Inferior parietal cortex (tissue), 1 donor: Measurements from ENCODE around the gene MSLN.

ENCODE experiments used
- DNase-seq: peaks from one replicate; pipeline ENCODE4 v3.0.0-alpha.2; 2016; ENCODE audit errors: extremely low spot score

The MSLN gene

GRCh38 chr16:722835-723633 is 37.5 kb upstream of the MSLN start:
- no peak for DNase-seq

GRCh38 chr16:723695-724094 is 36.8 kb upstream of the MSLN start:
- no peak for DNase-seq

DNA sequence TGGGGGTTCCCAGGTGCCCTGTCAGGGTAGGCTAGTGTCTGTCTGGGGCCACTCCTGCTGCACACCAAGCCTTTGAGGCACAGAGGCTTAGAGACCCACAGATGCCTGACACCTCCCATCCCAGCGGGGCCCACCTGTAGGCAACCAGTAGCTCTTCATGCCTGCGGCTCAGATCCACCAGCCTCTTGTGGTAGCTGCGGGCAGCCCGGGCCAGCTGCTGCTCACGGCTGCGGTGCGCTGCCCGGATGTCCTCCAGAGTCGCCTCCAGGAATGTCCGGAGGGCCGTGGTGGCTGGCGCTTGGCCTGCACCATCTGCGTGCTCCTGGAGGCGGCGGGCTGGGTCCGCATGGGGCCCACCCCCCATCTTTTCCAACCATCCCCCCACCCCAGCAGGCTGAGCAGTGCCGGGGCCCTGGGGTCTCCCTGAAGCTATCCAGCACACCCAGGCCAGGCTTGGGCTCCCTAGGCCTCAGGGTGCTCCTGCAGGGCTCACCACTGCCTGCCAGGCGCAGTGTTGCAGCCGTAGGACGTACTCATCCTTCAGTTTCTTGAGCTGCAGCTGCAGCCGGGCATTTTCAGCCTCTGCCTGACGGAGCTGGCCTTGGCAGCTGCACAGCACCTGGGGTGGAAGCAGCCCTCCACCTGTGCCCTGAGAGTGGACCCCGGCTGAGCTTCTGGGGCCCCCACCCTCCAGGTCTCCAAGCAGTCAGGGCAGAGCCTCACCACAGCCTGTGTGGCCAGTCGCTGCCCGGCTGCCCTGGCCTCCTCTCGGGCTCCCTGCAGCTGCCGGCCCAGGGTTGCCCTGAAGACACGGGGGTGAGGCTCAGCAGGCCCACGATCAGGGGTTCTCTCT is 36.1 kb upstream of the MSLN start:
- DNase-seq: no peak

GRCh38 chr16:725041-725376 is 35.5 kb upstream of the MSLN start:
- peak; percentile 0 for DNase-seq

- DNase-seq: peak; percentile 2
Measured at GRCh38 chr16:725463-726187, 34.9 kb upstream of the MSLN start.

GRCh38 chr16:726188-726437 is 34.4 kb upstream of the MSLN start:
- DNase-seq: no peak

DNA sequence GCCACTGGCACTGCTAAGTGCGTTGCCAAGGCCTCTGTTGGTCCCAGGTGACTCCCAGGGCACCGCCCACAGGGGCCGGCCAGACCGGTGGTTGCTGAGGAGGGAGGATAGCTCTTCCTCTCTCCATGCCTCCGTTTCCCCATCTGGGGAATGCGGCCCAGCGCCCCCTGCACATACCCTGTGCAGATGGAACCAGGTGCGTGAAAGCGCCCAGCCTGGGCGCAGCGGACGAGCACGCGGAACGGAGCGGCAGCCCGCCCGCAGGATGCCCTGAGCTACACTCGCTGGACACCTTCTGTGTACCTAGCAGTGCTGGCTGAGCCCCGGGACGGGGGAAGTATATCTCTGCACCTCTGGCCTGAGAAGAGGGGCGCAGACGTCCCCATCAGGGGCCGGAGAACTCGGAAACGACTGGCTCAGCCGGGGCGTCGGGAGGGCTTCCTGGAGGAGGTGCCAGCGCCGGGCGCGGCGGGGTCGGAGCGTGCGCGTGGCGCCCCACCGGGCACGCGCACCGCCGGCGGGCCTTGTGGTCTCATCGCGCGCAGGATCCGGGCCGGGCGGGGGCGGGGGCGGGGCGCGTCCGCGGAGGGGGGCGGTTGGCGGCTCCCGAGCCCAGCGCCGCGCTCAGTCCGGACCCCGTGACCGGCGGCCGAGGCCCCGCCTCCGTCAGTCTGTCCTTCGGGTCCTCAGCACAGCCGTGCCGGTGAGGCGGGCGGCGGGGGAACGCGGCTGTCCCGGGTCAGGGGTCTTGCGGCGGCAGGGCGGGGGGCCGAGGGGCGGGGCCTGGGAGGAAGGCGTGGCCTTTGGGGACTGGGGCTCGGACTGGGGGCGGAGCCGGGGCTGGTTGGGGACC is 33.9 kb upstream of the MSLN start, which contains the start of the genes CCDC78 and HAGHL:
Gene CCDC78 (minus strand): TSS at position 6 of the 853 bp plus-strand sequence. CDS start 76 bp downstream, outside the sequence.
Gene HAGHL (plus strand): TSS at position 669 of the 853 bp plus-strand sequence. CDS start 404 bp downstream, outside the sequence.
- DNase-seq: peak; percentile 3

- peak; percentile 16 for DNase-seq
Measured at GRCh38 chr16:727291-727977, 33.1 kb upstream of the MSLN start.

GRCh38 chr16:728131-728889 is 32.2 kb upstream of the MSLN start:
- DNase-seq: peak; percentile 40

- DNase-seq: no peak
Measured at GRCh38 chr16:728890-729744, 31.4 kb upstream of the MSLN start.

DNA sequence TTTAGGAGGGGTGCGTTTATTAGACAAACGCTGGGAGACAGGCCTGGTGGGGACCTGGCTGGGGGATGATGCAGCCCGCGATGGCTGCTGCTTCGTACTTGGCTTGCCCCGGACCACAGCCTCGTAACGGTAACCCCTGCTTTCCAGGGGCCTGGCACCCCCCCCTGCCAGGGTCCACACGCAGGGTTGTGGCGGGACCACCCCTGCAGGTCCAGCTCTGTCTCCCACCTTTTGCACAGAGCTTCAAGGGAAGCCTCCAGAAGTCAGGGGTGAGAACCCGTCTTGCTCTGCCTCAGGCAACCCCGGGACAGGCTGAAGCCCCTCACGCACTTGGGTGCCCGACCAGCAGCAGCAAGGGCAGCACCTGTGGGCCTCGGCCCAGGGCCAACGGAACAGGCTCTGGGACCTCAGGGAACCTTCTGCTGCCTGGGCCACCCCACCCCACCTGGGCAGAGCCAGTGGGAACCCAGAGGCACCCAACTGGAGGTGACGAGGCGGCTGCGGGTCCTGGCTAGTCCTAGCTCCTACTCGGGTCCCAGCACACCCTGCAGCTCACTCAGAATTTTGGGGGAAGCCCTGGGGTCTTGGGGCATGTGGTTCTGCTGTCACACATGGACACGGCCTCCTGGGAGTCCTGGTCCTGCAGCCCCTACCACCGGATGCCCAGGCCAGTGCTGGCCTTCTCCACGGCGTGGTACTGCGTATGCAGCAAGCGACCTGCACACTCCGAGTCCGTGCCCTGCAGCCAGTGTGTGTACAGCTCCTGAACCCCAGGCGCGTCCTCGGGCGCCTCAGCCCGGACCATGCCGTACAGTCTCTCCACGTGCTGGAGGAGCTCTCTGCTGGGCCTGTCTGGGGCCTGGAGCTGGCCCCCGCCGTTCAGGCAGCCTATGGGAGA is 30.5 kb upstream of the MSLN start:
- no peak for DNase-seq

GRCh38 chr16:730666-731509 is 29.6 kb upstream of the MSLN start:
- no peak for DNase-seq

DNA sequence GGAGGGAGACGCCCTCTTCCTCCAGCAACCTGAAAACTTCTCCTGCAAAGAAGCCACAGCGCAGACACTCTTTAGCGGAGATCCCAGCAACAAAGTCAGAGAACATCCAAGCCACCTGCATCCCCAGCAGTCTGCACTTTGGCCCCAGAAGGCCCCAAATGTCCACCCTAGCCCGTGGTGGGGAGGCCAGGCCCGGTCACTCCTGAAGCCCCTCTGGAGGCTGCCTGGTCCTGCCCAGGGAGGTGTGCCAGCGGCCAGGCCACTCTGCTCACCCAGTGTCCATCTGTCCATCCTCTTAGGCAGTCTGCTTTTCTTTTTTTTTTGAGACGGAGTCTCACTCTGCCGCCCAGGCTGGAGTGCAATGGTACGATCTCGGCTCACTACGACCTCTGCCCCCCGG is 28.2 kb upstream of the MSLN start:
- no peak for DNase-seq

GRCh38 chr16:732936-733335 is 27.6 kb upstream of the MSLN start:
- DNase-seq: no peak

DNA sequence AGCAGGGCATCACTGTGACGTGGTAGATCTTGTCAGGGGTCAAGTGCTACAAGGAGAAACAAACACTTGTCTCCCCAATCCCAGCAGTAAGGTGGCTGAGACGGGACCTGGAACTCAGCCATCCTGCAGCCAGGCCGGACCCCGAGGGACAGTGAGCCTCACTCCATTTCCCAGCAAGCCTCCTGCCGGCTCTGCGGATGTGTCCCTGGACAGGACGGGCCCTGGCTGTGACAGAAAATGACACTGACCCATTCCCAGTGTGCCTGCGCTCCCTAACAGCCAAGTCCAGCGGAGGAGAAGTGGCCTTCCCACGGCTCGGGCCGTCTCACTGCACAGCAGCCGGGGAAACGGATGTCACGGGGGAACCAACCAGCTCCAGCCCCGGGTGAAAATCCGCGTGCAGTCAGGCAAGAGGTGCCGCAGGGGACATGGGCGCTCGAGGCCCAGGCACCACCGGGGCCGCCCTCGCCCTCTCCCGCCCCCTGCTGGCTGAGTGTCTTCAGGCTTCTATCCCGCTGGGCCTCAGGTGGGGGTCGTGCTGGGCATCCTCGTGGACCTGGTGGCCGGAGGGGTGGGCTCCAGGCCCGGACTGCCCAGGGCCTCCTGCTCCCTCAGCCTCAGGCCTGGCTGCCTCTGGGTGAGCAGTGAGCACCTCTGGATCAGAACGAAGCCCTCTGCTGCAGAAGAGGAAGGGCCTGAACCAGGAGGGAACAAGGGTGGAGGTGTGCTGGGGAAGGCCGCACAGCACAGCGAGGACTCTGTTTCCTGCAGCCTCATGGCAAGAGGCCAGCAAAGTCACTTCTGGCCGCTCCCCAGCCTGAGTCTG is 26.9 kb upstream of the MSLN start:
- no peak for DNase-seq
